Esophagus squamous epithelium (tissue), 5 donors: ENCODE data around the gene CRLF1. TPM values are rescaled to one million over a fixed set of nuclear protein-coding genes. Genes with fewer than 3 reads are reported as not detected.
A peak's percentile ranks its signal among the peaks of the same experiment; 100 is the strongest.

Source experiments
- DNase-seq: peaks from one replicate; lab custom pipeline; 2025; lab: John Stamatoyannopoulos, UW
- H3K27ac ChIP-seq, 4 donors: fragments of 200-600 bp; sonication (generic); one replicate each; pipeline ENCODE4 v1.5.1; 2016 to 2019; ENCODE audit warnings: mild to moderate bottlenecking in 1 of 4
- H3K27me3 ChIP-seq, 4 donors: fragments of 200-600 bp; sonication (generic); 1 replicate in 3 of 4; 2 replicates in 1 of 4; pipeline versions ENCODE4 v1.5.1 to v1.6.0; 2017 to 2021; ENCODE audit warnings: antibody characterized with exemption in 1 of 4
- H3K36me3 ChIP-seq, 3 donors: fragments of 200-600 bp; sonication (generic); one replicate each; pipeline ENCODE4 v1.5.1; 2016 to 2019
- H3K4me1 ChIP-seq, 3 donors: fragments of 200-600 bp; sonication (generic); one replicate each; pipeline ENCODE4 v1.5.1; 2017 to 2019
- H3K4me3 ChIP-seq, 4 donors: fragments of 200-600 bp; sonication (generic); 1 replicate in 3 of 4; 2 replicates in 1 of 4; pipeline ENCODE4 v1.5.1; 2016 to 2019; ENCODE audit warnings: mild to moderate bottlenecking in 2 of 4, moderate library complexity in 1 of 4
- H3K9me3 ChIP-seq, 3 donors: fragments of 200-600 bp; sonication (generic); one replicate each; pipeline ENCODE4 v1.5.1; 2016 to 2019
- POLR2A ChIP-seq, 4 donors: fragments of 450-650 bp; IDR thresholded peaks; one replicate each; pipeline ENCODE4 v1.6.1; 2017; ENCODE audit warnings: antibody characterized with exemption in 4 of 4, mild to moderate bottlenecking in 4 of 4, moderate library complexity in 3 of 4
- WGBS, 2 donors: methylation state at CpG; one replicate each; pipeline ENCODE4 v1.1.5; 2018; 5-methylcytosine and 5-hydroxymethylcytosine counted together
- intact Hi-C: fragments of 100-400 bp; cut with DNase I; formaldehyde crosslinking; loops from one replicate; pipeline ENCODE4 v1.15.0; 2022
- total RNA-seq, 4 donors: library from RNA; depleted of rRNA; stranded (reverse); fragments of >200 nt; gene quantifications; one replicate each; pipeline ENCODE4 v1.1.0, GENCODE V29; 2016
- TF ChIP-seq, protein P1 (sequence below), 6 experiments: fragments of 450-650 bp in 4 of 6; fragments of 200-600 bp in 2 of 6; sonication (generic) in 2 of 6; IDR thresholded peaks; one replicate each; pipeline ENCODE4 v1.5.1; 2016 to 2019; ENCODE audit warnings: antibody characterized with exemption in 6 of 6, mild to moderate bottlenecking in 4 of 6, moderate library complexity in 4 of 6
- donor health status: DM: yes; HTN: yes; CAD: no.

Gene CRLF1
- total RNA-seq, 4 donors from 2014 or later = 13.2 to 82.6 (median 19.3) TPM

DNA sequence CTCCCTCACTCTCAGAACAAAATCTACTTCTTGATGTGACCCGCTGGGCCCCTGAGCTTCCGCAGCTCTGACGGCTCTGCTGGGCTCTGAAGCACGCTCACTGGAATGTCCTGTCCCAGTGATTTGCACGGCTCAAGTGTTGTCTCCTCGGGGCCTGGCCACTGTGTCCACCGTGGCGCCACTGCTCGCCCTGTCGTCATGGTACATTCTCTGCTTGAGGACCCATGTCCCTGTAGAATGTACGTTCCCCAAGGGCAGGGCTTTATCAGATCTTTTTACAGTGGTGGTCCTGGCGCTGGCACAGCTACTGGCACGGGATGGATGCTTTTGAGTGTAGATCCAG lies 42.3 kb upstream of the CRLF1 start:
- no peaks in the 10 kb centered on the region for H3K36me3 ChIP-seq
- no peak for DNase-seq
- H3K27ac ChIP-seq = peak overlapping the region; percentile 75 to 95 (median 82)
- 29 to 67% methylated on average over 6 to 11 of the region's 13 CpGs for WGBS, 2 donors
- peaks cover 25 to 73% (median 53%) of the 10 kb centered on the region in 3 donors for H3K4me1 ChIP-seq
- H3K27me3 ChIP-seq = no peaks in the 10 kb centered on the region
- intact Hi-C loops = no loop called here
- peak overlapping the region in 2 of 4 donors; percentile 9 to 54 for H3K4me3 ChIP-seq
- TF ChIP-seq, protein P1, sequence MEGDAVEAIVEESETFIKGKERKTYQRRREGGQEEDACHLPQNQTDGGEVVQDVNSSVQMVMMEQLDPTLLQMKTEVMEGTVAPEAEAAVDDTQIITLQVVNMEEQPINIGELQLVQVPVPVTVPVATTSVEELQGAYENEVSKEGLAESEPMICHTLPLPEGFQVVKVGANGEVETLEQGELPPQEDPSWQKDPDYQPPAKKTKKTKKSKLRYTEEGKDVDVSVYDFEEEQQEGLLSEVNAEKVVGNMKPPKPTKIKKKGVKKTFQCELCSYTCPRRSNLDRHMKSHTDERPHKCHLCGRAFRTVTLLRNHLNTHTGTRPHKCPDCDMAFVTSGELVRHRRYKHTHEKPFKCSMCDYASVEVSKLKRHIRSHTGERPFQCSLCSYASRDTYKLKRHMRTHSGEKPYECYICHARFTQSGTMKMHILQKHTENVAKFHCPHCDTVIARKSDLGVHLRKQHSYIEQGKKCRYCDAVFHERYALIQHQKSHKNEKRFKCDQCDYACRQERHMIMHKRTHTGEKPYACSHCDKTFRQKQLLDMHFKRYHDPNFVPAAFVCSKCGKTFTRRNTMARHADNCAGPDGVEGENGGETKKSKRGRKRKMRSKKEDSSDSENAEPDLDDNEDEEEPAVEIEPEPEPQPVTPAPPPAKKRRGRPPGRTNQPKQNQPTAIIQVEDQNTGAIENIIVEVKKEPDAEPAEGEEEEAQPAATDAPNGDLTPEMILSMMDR (IDR thresholded peaks at IDR 0.05) = no peak
- TF ChIP-seq POLR2A (IDR thresholded peaks at IDR 0.05) = no peak
- no peaks in the 10 kb centered on the region for H3K9me3 ChIP-seq

DNA sequence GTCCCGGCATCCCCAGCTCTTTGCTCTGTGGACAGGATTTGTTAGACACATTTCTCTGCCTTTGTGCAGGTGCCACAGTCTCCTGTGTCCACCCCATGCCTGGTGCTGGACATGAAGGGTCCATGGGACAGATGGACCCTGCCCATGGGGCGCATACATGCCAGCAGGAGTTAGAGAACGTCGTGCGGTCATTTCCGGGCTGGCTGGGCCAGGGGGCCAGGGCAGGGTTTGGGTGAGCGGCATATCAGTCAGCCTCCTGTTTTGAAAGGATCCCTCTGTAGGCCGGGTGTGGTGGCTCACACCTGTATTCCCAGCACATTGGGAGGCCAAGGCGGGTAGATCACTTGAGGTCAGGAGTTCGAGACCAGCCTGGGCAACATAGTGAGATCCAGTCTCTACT lies 41.2 kb upstream of the CRLF1 start:
- Histone ChIP-seq H3K4me1 (peaks cover 25 to 73% (median 53%) of the 10 kb centered on the region in 3 donors), H3K27ac (peak overlapping the region; percentile 75 to 95 (median 82)), H3K36me3 (no peaks in the 10 kb centered on the region), H3K27me3 (no peaks in the 10 kb centered on the region), H3K4me3 (no peak overlapping the region), H3K9me3 (no peaks in the 10 kb centered on the region)
- intact Hi-C loops = no loop called here
- WGBS, 2 donors = 89 to 97% methylated on average over 2 to 4 of the region's 10 CpGs
- TF ChIP-seq, protein P1 (IDR thresholded peaks at IDR 0.05) = no peak
- TF ChIP-seq POLR2A (IDR thresholded peaks at IDR 0.05) = no peak
- no peak for DNase-seq

DNA sequence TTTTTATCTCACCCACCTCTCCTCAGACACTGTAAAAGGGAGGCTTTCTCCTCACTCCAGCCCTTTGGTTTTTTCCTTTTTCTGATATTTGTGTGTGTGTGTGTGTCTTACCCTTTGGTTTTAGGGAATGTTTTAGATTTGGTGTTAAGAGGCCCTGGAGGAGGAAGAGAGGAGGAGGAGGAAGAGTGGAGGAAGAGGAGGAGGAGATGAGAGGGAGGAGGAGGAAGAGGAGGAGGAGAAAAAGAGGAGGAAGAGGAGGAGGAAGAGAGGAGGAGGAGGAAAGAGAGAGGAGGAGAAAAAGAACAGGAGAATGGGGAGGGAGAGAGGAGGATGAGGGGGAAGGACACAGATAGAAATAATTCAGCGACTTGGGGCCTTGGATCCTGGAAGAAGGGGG lies 40.8 kb upstream of the CRLF1 start:
- no peak for TF ChIP-seq POLR2A (IDR thresholded peaks at IDR 0.05)
- TF ChIP-seq, protein P1 (IDR thresholded peaks at IDR 0.05) = no peak
- Histone ChIP-seq H3K9me3 (no peaks in the 10 kb centered on the region), H3K4me3 (no peak overlapping the region), H3K36me3 (no peaks in the 10 kb centered on the region), H3K4me1 (peaks cover 25 to 73% (median 53%) of the 10 kb centered on the region in 3 donors), H3K27ac (peak overlapping the region in 3 of 4 donors; percentile 77 to 95 (median 86)), H3K27me3 (no peaks in the 10 kb centered on the region)
- intact Hi-C loops = no loop called here
- no peak for DNase-seq
- 92 to 100% methylated on average over 1 of the region's 1 CpG for WGBS, 2 donors

DNA sequence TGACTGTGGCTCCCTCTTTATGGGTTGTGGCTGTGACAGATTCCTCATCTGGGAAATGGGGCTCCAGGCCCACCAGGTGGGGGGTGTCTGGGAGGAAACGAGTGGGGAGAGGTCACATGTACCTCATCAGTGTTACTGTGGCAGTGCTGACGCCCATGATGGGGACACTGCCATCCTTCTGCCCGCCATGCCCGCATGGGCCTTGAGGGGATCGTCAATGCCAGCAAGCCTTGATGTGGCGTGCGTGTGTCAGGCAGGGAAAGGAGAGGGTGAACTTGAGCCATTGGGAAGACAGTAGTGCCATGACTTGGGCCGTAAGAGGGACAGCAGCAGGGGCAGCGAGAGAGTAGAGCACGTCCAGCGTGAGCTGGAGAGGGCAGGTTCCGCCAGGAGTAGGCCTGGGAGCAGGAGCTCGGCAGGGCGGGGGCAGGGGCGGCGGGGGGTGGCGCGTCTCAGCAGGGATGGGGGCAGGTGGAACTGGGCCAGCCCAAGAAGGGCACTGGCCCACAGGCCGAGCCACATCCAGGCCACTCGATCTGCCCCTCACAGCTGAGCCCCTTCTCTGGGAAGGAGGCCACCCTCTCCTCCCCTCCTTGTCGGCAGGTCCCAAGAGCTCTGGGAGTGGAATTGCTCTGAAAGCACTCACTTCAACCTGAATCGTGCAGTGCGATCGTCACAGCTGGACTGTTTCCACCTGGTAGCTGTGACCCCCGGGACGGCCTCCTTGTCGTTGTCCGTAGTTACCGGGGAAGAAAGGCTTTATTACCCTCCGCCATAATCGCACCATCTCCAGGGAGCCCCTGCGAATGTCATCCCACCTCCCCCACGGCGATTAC lies 40.2 kb upstream of the CRLF1 start:
- 90 to 97% methylated on average over 19 to 24 of the region's 34 CpGs for WGBS, 2 donors
- Histone ChIP-seq H3K36me3 (no peaks in the 10 kb centered on the region), H3K27me3 (no peaks in the 10 kb centered on the region), H3K4me1 (peaks cover 25 to 69% (median 50%) of the 10 kb centered on the region in 3 donors), H3K4me3 (no peak overlapping the region), H3K9me3 (no peaks in the 10 kb centered on the region), H3K27ac (peak overlapping the region in 2 of 4 donors; percentile 21 to 77)
- DNase-seq = no peak
- intact Hi-C loops = no loop called here
- TF ChIP-seq POLR2A (IDR thresholded peaks at IDR 0.05) = no peak
- TF ChIP-seq, protein P1 (IDR thresholded peaks at IDR 0.05) = no peak

DNA sequence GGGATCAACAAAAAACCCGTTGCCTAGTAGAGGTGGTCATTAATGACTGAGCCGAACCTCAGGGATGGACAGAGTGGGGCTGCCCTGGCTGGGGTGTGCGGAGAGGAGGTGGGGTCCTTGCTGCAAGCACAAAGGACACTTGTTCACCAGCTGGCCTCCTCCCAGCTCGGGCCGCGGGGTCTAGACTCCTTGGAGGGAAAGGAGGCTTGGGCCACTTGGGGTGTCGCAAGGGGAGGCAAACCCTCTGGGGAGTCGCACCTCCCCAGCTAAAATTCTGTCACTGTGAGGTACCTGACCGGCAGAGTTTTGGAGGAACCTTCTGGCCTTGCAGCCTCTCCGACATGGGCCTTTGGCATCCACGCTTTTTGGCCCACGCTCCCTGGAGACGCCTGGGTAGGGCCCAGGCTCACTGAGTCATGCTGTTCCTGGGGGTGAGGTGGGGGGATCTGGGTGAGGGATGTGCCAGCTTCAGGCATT lies 38.5 kb upstream of the CRLF1 start:
- Histone ChIP-seq H3K4me1 (peaks cover 22 to 52% (median 34%) of the 10 kb centered on the region in 3 donors), H3K4me3 (peak overlapping the region in 2 of 4 donors; percentile 3 to 28), H3K36me3 (no peaks in the 10 kb centered on the region), H3K9me3 (no peaks in the 10 kb centered on the region), H3K27ac (peak overlapping the region in 3 of 4 donors; percentile 53 to 61 (median 61)), H3K27me3 (no peaks in the 10 kb centered on the region)
- DNase-seq = no peak
- TF ChIP-seq POLR2A (IDR thresholded peaks at IDR 0.05) = no peak
- TF ChIP-seq, protein P1 (IDR thresholded peaks at IDR 0.05) = no peak
- intact Hi-C loops = no loop called here
- WGBS, 2 donors = 56% methylated on average over 10 of the region's 13 CpGs; no CpG with 5 or more reads in 1 of the 2 donors
